ENCODE results near the gene OR13A1. TPM values are rescaled to one million over a fixed set of nuclear protein-coding genes. Genes with fewer than 3 reads are reported as not detected.
"Not testable (repeated sequence)": the region's sequence is repeated elsewhere in the genome, so short reads cannot be mapped to it uniquely, and the experiment has no call there.

OR13A1 gene, protein sequence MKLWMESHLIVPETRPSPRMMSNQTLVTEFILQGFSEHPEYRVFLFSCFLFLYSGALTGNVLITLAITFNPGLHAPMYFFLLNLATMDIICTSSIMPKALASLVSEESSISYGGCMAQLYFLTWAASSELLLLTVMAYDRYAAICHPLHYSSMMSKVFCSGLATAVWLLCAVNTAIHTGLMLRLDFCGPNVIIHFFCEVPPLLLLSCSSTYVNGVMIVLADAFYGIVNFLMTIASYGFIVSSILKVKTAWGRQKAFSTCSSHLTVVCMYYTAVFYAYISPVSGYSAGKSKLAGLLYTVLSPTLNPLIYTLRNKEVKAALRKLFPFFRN
- total RNA-seq: not detected

DNA sequence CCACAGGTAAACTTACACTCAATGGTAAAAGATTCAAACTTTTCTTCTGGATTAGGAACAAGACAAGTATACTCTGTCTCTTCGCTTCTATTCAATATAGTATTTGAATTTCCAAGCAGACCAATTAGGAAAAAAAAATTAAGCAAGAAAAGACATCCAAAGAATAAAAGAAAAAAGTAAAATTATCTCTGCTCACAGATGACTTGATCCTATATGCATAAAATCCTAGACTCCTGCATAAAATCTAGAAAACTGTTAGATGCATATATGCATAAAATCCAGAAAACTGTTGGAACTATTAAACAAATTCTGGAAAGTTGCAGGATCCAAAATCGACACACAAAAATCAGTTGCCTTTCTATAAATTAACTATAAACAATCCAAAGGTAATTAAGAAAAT lies at the start of gene OR13A1:
OR13A1 (minus strand) TSS at position 101 of the 400 bp plus-strand sequence. CDS start 11,186 bp downstream, outside the sequence.
- Histone ChIP-seq H3K36me3 (no peaks in the 10 kb centered on the region), H3K4me1 (no peaks in the 10 kb centered on the region), H3K27ac (no peak within 1 kb of the TSS), H3K4me3 (no peak within 1 kb of the TSS), H3K9me3 (no peaks in the 10 kb centered on the region), H3K27me3 (no peaks in the 10 kb centered on the region)
- TF ChIP-seq, protein P1, sequence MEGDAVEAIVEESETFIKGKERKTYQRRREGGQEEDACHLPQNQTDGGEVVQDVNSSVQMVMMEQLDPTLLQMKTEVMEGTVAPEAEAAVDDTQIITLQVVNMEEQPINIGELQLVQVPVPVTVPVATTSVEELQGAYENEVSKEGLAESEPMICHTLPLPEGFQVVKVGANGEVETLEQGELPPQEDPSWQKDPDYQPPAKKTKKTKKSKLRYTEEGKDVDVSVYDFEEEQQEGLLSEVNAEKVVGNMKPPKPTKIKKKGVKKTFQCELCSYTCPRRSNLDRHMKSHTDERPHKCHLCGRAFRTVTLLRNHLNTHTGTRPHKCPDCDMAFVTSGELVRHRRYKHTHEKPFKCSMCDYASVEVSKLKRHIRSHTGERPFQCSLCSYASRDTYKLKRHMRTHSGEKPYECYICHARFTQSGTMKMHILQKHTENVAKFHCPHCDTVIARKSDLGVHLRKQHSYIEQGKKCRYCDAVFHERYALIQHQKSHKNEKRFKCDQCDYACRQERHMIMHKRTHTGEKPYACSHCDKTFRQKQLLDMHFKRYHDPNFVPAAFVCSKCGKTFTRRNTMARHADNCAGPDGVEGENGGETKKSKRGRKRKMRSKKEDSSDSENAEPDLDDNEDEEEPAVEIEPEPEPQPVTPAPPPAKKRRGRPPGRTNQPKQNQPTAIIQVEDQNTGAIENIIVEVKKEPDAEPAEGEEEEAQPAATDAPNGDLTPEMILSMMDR (IDR thresholded peaks at IDR 0.05): no peak
- TF ChIP-seq POLR2A (IDR thresholded peaks at IDR 0.05): no peak
- no peak for DNase-seq

DNA sequence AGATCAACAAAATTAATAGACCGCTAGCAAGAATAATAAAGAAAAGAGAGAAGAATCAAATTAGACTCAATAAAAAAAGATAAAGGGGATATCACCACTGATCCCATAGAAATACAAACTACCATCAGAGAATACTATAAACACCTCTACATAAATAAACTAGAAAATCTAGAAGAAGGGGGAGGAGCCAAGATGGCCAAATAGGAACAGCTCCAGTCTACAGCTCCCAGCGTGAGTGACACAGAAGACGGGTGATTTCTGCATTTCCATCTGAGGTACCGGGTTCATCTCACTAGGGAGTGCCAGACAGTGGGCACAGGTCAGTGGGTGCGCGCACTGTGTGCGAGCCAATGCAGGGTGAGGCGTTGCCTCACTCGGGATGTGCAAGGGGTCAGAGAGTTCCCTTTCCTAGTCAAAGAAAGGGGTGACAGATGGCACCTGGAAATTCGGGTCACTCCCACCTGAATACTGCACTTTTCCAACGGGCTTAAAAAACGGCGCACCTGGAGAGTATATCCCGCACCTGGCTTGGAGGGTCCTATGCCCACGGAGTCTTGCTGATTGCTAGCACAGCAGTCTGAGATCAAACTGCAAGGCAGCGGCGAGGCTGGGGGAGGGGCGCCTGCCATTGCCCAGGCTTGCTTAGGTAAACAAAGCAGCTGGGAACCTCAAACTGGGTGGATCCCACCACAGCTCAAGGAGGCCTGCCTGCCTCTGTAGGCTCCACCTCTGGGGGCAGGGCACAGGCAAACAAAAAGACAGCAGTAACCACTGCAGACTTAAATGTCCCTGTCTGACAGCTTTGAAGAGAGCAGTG lies 46.8 kb upstream of the OR13A1 start:
- not testable (repeated sequence) for H3K27me3 ChIP-seq, DNase-seq, H3K4me3 ChIP-seq, H3K9me3 ChIP-seq, H3K27ac ChIP-seq, H3K4me1 ChIP-seq, H3K36me3 ChIP-seq

DNA sequence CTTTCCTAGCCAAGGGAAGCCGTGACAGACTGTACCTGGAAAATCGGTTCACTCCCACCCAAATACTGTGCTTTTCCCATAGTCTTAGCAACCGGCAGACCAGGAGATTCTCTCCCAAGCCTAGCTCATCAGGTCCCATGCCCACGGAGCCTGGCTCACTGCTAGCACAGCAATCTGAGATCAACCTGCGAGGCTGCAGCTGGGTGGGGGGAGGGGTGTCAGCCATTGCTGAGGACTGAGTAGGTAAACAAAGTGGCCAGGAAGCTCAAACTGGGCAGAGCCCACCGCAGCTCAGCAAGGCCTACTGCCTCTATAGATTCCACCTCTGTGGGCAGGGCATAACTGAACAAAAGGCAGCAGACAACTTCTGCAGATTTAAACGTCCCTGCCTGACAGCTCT lies 43.6 kb upstream of the OR13A1 start:
- not testable (repeated sequence) for H3K4me1 ChIP-seq, H3K4me3 ChIP-seq, H3K9me3 ChIP-seq, DNase-seq, H3K36me3 ChIP-seq, H3K27me3 ChIP-seq
- peak overlapping the region in 1 of 4 donors; percentile 31 for H3K27ac ChIP-seq

DNA sequence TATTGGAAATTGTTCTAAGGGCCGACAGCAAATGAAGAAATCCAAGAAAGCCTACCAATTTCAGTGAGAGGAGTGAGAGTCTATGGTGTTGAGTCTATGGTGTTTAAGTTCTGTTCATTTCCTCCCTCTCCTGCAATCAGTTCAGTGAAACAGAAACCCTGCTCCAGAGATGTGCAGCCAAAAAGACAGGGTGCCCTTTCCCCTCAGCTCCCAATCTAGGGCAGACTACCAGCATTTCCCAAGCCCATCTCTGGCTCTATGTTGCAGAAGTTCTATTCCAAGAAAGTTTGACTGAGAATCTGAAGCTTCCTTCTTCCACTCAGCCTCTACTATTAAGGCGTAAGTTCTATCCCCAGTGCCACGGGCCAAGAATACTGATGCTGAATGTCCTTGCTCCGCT lies 40.1 kb upstream of the OR13A1 start:
- Histone ChIP-seq H3K4me3 (no peak overlapping the region), H3K4me1 (no peaks in the 10 kb centered on the region)
- TF ChIP-seq POLR2A (IDR thresholded peaks at IDR 0.05): no peak
- TF ChIP-seq, protein P1 (IDR thresholded peaks at IDR 0.05): no peak

DNA sequence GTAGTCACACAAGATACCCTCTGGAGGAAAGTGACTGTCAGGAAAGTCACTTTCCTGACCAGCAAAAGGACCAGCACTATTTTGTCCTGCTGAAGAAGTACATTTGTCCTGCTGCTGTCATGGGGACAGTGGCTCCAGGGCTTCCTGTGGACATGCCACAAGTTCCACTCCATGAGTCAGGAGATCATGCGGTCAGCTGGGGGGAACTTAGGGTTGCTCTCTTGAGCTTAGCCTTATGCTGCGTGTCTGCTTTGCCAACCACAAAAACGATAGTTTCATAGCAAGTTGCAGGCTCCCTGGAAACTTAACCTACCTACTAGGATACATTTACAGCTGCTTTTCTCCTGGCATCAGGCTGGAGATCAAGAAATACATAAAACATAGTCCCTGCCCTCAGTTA lies 38.9 kb upstream of the OR13A1 start:
- Histone ChIP-seq H3K9me3 (no peaks in the 10 kb centered on the region), H3K27ac (no peak overlapping the region), H3K4me1 (no peaks in the 10 kb centered on the region), H3K4me3 (no peak overlapping the region), H3K27me3 (no peaks in the 10 kb centered on the region), H3K36me3 (no peaks in the 10 kb centered on the region)
- no peak for TF ChIP-seq POLR2A (IDR thresholded peaks at IDR 0.05)
- TF ChIP-seq, protein P1 (IDR thresholded peaks at IDR 0.05): no peak
- peak in 2 of 3 donors; percentile 58 to 71 for DNase-seq

More for the DNA sequence above, 40.1 kb upstream of the OR13A1 start:
- no peak for DNase-seq
- no peaks in the 10 kb centered on the region for H3K36me3 ChIP-seq
- H3K27me3 ChIP-seq: no peaks in the 10 kb centered on the region
- H3K27ac ChIP-seq: no peak overlapping the region
- H3K9me3 ChIP-seq: no peaks in the 10 kb centered on the region

DNA sequence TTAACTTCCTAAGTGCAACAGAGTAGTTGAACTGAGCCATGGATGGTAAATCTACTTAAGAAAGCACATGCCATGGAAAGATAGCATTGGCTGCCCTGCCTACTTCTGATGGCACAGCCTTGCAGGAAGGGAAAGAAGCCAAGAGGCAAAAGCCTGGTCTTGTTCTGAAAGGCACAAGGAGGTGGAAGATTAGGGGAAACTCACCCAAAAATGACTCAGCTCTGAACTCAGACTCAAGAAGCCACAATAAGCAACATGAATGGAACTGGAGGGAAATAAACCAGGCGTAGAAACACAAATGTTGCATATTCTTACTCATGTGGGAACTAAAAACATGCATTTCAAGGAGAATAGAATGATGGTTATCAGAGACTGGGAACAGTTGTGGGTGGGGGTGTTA lies 37.8 kb upstream of the OR13A1 start:
- Histone ChIP-seq H3K36me3 (no peaks in the 10 kb centered on the region), H3K27me3 (no peaks in the 10 kb centered on the region), H3K4me1 (no peaks in the 10 kb centered on the region), H3K27ac (no peak overlapping the region), H3K4me3 (no peak overlapping the region), H3K9me3 (peaks cover 0 to 4% (median 0%) of the 10 kb centered on the region in 4 donors)
- TF ChIP-seq, protein P1 (IDR thresholded peaks at IDR 0.05): no peak
- no peak for TF ChIP-seq POLR2A (IDR thresholded peaks at IDR 0.05)
- DNase-seq: no peak

DNA sequence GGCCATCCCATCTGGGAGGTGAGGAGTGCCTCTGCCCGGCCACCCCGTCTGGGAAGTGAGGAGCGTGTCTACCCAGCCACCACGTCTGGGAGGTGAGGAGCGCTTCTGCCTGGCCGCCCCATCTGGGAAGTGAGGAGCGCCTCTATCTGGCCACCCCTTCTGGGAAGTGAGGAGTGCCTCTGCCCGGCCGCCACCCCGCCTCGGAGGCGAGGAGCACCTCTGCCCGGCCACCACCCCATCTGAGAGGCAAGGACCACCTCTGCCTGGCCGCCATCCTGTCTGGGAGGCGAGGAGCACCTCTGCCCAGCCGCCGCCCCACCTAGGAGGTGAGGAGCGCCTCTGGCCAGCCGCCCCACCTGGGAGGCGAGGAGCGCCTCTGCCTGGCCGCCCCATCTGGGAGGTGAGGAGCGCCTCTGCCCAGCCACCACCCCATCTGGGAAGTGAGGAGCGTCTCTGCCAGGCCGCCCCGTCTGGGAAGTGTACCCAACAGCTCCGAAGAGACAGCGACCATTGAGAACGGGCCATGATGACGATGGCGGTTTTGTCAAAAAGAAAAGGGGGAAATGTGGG lies 32.9 kb upstream of the OR13A1 start:
- not testable (repeated sequence) for H3K27me3 ChIP-seq, H3K4me1 ChIP-seq, H3K36me3 ChIP-seq, H3K27ac ChIP-seq, DNase-seq, H3K4me3 ChIP-seq
- peaks cover 0 to 18% (median 0%) of the 10 kb centered on the region in 4 donors for H3K9me3 ChIP-seq

DNA sequence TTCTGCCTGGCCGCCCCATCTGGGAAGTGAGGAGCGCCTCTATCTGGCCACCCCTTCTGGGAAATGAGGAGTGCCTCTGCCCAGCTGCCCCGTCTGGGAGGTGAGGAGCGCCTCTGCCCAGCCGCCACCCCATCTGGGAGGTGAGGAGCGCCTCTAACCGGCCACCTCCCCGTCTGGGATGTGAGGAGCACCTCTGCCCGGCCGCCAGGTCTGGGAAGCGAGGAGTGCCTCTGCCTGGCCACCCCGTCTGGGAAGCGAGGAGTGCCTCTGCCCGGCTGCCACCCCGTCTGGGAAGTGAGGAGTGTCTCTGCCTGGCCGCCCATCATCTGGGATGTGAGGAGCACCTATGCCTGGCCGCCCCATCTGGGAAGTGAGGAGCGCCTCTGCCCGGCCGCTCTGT lies 32.1 kb upstream of the OR13A1 start:
- H3K27ac ChIP-seq, H3K36me3 ChIP-seq, H3K4me3 ChIP-seq, H3K27me3 ChIP-seq, H3K4me1 ChIP-seq, DNase-seq: not testable (repeated sequence)
- H3K9me3 ChIP-seq: peaks cover 0 to 18% (median 0%) of the 10 kb centered on the region in 4 donors

DNA sequence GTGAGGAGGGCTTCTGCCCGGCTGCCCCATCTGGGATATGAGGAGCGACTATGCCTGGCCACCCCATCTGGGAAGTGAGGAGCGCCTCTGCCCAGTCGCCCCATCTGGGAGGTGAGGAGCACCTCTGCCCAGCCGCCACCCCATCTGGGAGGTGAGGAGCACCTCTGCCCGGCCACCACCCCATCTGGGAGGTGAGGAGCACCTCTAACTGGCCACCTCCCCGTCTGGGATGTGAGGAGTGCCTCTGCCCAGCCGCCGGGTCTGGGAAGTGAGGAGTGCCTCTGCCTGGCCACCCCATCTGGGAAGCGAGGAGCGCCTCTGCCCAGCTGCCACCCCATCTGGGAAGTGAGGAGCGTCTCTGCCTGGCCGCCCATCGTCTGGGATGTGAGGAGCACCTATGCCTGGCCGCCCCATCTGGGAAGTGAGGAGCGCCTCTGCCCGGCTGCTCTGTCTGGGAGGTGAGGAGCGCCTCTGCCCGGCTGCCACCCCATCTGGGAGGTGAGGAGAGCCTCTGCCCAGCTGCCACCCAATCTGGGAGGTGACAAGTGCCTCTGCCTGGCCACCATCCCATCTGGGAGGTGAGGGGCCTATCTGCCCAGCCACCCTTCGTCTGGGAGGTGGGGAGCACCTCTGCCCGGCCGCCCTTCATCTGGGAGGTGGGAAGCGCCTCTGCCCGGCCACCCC lies 31.4 kb upstream of the OR13A1 start:
- H3K36me3 ChIP-seq, H3K4me1 ChIP-seq, H3K27ac ChIP-seq, DNase-seq, H3K4me3 ChIP-seq, H3K27me3 ChIP-seq: not testable (repeated sequence)
- H3K9me3 ChIP-seq: peaks cover 0 to 18% (median 0%) of the 10 kb centered on the region in 4 donors
